Lower lobe of right lung (tissue), 2 donors: Measurements from ENCODE around the gene STEAP3. TPM values are rescaled to one million over a fixed set of nuclear protein-coding genes. Genes with fewer than 3 reads are reported as not detected.

Source experiments
- ATAC-seq, 2 donors: fragments of 200-7000 bp; cut with Tn5 transposase; one replicate each; pipeline ENCODE4 v1.9.1; 2020 to 2022; ENCODE audit warnings: mild to moderate bottlenecking in 2 of 2, moderate library complexity in 2 of 2
- DNase-seq: peaks from one replicate; pipeline ENCODE4 v3.0.0-alpha.2; 2020
- H3K27ac ChIP-seq: fragments of 200-600 bp; one replicate; pipeline ENCODE4 v1.8.0; 2022
- H3K27me3 ChIP-seq: fragments of 200-600 bp; one replicate; pipeline ENCODE4 v1.8.0; 2022; ENCODE audit warnings: low read depth
- H3K36me3 ChIP-seq: fragments of 200-600 bp; one replicate; pipeline ENCODE4 v1.8.0; 2022; ENCODE audit warnings: mild to moderate bottlenecking
- H3K4me1 ChIP-seq: fragments of 200-600 bp; one replicate; pipeline ENCODE4 v1.8.0; 2022
- H3K4me3 ChIP-seq: fragments of 200-600 bp; one replicate; pipeline ENCODE4 v1.8.0; 2022; ENCODE audit warnings: mild to moderate bottlenecking
- H3K9me3 ChIP-seq: fragments of 200-600 bp; one replicate; pipeline ENCODE4 v1.8.0; 2022
- intact Hi-C: fragments of 100-400 bp; cut with DNase I; formaldehyde crosslinking; loops from one replicate; pipeline ENCODE4 v1.11.0; 2022
- total RNA-seq: library from RNA; stranded (reverse); fragmentation: NEBNext Ultra II Directional; extraction: Animal tissue kit (Norgen Biotek cat#: 25700); gene quantifications from one replicate; pipeline ENCODE4 v1.2.1, GENCODE V29; 2021
- TF ChIP-seq, protein P1 (sequence below): fragments of 200-600 bp; IDR thresholded peaks from one replicate; pipeline ENCODE4 v1.8.0; 2022; ENCODE audit warnings: antibody characterized with exemption, mild to moderate bottlenecking
- donor health status: DM: no; HTN: yes; CAD: no; lungs with severe emphysema.

Gene STEAP3
- total RNA-seq, 1 donor from 2014 or later: 18.3 TPM

DNA sequence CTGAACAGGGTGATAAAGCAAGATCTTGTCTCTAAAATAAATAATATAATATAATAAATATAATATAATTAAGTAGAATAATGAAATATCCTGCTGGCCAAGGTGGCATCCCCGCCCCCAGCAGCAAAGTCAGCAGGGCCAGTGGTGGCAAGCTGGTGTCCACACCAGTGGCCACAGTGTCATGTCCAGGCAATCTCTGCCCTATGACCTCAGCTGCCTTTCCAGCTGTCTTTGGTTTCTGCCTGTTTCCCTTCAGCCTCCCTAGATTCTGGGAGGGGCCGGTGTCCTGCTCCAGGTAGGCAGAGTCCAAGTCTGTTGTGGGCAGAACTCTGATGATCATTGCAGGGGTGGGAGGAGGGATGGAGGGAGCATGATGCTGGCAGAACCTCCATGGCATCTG lies 16.2 kb upstream of the STEAP3 start:
- Histone ChIP-seq H3K36me3 (no peaks in the 10 kb centered on the region), H3K27ac (no peak overlapping the region), H3K27me3 (peaks cover 3% of the 10 kb centered on the region), H3K9me3 (no peaks in the 10 kb centered on the region), H3K4me1 (no peaks in the 10 kb centered on the region), H3K4me3 (no peak overlapping the region)
- TF ChIP-seq, protein P1, sequence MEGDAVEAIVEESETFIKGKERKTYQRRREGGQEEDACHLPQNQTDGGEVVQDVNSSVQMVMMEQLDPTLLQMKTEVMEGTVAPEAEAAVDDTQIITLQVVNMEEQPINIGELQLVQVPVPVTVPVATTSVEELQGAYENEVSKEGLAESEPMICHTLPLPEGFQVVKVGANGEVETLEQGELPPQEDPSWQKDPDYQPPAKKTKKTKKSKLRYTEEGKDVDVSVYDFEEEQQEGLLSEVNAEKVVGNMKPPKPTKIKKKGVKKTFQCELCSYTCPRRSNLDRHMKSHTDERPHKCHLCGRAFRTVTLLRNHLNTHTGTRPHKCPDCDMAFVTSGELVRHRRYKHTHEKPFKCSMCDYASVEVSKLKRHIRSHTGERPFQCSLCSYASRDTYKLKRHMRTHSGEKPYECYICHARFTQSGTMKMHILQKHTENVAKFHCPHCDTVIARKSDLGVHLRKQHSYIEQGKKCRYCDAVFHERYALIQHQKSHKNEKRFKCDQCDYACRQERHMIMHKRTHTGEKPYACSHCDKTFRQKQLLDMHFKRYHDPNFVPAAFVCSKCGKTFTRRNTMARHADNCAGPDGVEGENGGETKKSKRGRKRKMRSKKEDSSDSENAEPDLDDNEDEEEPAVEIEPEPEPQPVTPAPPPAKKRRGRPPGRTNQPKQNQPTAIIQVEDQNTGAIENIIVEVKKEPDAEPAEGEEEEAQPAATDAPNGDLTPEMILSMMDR: no peak
- ATAC-seq (no peak), DNase-seq (no peak)
- intact Hi-C loops: no loop called here

DNA sequence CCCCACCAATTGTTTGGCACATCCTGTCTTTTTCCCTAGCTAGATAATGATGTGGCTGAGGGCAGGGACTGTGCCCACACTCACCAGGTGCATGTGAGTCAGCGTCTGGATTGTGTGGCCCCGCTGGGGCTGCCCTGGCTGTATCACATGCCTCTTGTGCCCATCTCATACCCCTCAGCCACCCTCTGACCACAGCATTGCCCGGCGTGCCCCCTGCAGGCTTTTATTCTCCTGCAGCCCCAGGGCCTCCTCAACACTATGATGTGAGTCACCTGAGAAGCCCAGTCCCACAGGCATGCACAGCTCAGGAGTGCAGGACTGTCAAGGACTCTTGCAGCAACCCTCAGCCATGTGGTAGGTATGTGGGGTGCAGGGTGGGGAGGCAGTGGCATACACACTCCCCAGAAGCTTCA lies 14.8 kb upstream of the STEAP3 start:
- DNase-seq (no peak), ATAC-seq (peak in 1 of 2 donors; percentile 70)
- Histone ChIP-seq H3K4me3 (no peak overlapping the region), H3K36me3 (no peaks in the 10 kb centered on the region), H3K27me3 (peaks cover 3% of the 10 kb centered on the region), H3K9me3 (no peaks in the 10 kb centered on the region), H3K4me1 (no peaks in the 10 kb centered on the region), H3K27ac (no peak overlapping the region)
- intact Hi-C loops: no loop called here
- TF ChIP-seq, protein P1: no peak

DNA sequence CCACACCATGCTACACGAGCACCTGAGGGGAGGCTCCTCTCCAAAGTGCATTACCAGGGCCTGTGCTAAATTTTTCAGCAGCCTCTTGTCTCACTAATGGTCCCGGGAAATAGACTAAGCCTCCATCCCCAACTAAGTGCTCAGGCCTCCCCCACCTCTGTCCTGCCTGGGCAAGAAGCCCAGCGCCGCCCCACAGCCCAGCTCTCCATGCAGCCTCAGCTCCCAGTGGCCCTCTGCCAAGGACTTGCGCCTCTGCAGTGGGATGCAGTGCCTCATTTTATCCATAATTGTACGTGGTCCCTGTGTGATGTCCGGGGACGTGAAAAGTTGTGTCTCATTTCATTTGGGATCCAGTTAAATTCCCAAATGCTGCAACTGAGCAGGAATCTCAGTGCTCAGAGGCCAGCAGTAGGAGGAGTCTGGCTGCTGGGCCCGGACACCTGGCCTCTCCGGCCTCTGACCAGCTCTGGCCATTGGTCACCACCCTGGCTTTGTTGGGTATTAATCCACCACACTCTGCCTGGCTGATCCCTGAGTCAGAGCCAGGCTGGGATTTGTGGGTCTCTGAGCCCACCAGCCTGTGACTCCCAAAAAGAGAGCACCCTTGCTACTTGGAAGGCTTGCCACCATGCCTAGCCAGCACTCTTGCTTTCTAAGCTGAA lies 11.4 kb upstream of the STEAP3 start:
- no peak for DNase-seq
- H3K4me1 ChIP-seq: no peaks in the 10 kb centered on the region
- H3K9me3 ChIP-seq: no peaks in the 10 kb centered on the region
- TF ChIP-seq, protein P1: no peak
- no peaks in the 10 kb centered on the region for H3K36me3 ChIP-seq
- no peak overlapping the region for H3K27ac ChIP-seq
- intact Hi-C loops: loop anchor here (10.0 kb wide), 1 partner anchor 53 kb away; no protein-coding TSS in a partner anchor
- H3K4me3 ChIP-seq: no peak overlapping the region
- ATAC-seq: no peak
- peaks cover 3% of the 10 kb centered on the region for H3K27me3 ChIP-seq

DNA sequence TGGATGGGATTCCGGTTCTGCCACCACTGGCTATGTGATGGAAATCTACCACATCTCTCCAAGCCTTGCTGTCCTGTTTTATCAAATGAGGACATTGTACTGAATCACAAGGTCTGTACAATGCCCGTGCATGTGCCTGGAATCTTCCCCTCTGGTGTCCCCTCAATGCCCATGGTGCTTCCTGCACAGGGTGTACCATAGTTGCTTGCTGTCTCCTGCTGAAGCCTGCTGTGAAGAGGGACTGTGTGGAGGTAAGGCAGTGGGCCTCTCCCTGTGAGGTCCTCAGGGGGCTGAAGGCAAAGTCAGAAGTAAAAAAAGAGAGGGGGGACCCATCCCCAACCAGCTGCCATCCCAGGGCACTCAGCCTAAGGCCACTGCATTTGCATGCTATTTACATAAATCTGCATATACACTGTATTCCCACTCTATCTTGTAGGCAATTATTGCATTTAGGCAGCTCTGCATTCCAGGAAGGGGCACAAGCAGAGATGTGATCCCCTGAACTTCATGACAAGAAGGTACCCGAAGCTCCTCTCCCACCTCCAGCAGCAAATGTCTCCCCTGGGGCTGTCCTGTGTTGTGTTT lies 9.1 kb upstream of the STEAP3 start:
- Histone ChIP-seq H3K27ac (no peak overlapping the region), H3K4me1 (no peaks in the 10 kb centered on the region), H3K36me3 (no peaks in the 10 kb centered on the region), H3K27me3 (peaks cover 3% of the 10 kb centered on the region), H3K4me3 (no peak overlapping the region), H3K9me3 (no peaks in the 10 kb centered on the region)
- DNase-seq (peak; percentile 5), ATAC-seq (no peak)
- TF ChIP-seq, protein P1: no peak
- intact Hi-C loops: loop anchor here (10.0 kb wide), 1 partner anchor 50 kb away; no protein-coding TSS in a partner anchor

DNA sequence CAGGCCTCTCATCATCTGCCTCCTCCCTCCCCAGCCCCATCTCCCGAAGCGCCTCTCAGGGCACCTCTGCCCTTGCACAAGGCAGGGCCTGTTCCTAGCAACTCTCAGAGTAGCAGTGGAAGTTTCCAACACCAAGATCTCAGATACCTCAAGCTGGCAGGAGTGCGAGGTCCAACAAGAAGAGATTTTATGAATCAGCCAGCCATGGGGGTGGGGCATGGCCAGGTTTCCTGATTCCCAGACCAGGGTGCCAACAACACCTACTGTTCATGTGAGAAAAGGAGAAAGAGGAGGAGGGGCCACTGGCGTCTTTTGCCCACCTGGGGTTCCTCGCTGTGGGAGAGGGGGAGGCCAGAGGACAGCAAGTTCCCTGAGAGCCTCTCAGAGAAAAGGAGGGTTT lies 6.6 kb upstream of the STEAP3 start:
- no peak for ATAC-seq
- H3K4me3 ChIP-seq: no peak overlapping the region

More for the DNA sequence above, 6.6 kb upstream of the STEAP3 start:
- TF ChIP-seq, protein P1: no peak
- intact Hi-C loops: loop anchor here (10.0 kb wide), 1 partner anchor 48 kb away; no protein-coding TSS in a partner anchor
- Histone ChIP-seq H3K9me3 (no peaks in the 10 kb centered on the region), H3K27me3 (no peaks in the 10 kb centered on the region), H3K4me1 (no peaks in the 10 kb centered on the region), H3K36me3 (no peaks in the 10 kb centered on the region), H3K27ac (no peak overlapping the region)
- peak; percentile 31 for DNase-seq
